HepG2 (cell line): Measurements from ENCODE around the gene RPL26.

Experiments used
- ADNP ChIP-seq: sonication (generic); formaldehyde crosslinking; IDR thresholded peaks from 2 replicates; pipeline ENCODE4 v1.4.0; 2020; ENCODE audit warnings: missing genetic modification reagents
- MNT ChIP-seq: fragments of 450-650 bp; IDR thresholded peaks from 2 replicates; pipeline ENCODE4 v1.6.1; 2016
- MYC ChIP-seq: sonication (generic); formaldehyde crosslinking; IDR thresholded peaks from 2 replicates; pipeline ENCODE4 v1.9.0; 2021; ENCODE audit warnings: missing genetic modification reagents, borderline replicate concordance
- TOE1 ChIP-seq: sonication (generic); formaldehyde crosslinking; IDR thresholded peaks from 2 replicates; pipeline ENCODE4 v1.4.0; 2020; ENCODE audit warnings: mild to moderate bottlenecking, missing genetic modification reagents
- TF ChIP-seq, protein P1 (sequence below): sonication (generic); formaldehyde crosslinking; IDR thresholded peaks from 2 replicates; pipeline ENCODE4 v1.5.0; 2020; ENCODE audit warnings: mild to moderate bottlenecking, missing genetic modification reagents, moderate library complexity

DNA sequence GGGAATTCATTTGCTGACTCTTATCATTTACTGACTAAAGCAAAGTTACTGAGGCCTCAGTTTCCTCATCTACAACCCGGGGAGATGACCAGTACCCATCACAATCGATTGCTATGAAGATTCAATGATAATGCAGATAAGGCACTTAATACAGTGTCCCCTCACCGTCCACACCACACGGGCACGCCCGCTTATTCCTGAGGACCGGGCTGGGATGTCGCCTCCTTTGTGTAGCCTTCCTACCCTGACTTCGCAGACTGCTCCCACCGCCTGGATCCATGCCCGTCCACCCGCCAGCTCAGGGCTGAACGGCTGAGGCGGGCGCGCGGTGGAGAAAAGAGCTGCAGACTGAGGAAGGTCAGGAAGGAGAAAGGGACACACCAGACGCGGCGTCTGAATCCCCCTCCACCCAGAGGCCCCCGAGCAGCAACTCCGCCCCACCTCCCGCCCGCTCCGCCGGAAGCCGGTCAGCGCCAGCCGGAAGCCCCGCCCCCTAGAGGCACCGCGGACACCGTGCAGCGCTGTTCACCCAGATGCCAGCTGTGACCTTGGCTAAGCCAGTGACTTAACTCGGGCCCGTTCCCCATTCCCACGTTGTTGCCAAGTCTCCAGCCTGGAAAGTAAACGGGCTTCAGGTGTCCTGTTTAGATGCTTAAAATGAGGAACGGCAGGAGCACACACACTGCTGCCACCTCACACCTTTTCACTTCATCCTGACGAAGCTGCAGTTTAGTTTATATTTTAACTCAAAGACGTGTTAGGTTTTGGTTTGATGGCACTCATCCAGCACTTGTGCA is 6.5 kb downstream of the RPL26 start, which contains the start of gene KRABD2:
- TF ChIP-seq MYC (CRISPR knock-in tag) (peak; percentile 79), ADNP (CRISPR knock-in tag) (no peak), MNT (peak; percentile 39), TOE1 (CRISPR knock-in tag) (no peak)
- TF ChIP-seq, protein P1, sequence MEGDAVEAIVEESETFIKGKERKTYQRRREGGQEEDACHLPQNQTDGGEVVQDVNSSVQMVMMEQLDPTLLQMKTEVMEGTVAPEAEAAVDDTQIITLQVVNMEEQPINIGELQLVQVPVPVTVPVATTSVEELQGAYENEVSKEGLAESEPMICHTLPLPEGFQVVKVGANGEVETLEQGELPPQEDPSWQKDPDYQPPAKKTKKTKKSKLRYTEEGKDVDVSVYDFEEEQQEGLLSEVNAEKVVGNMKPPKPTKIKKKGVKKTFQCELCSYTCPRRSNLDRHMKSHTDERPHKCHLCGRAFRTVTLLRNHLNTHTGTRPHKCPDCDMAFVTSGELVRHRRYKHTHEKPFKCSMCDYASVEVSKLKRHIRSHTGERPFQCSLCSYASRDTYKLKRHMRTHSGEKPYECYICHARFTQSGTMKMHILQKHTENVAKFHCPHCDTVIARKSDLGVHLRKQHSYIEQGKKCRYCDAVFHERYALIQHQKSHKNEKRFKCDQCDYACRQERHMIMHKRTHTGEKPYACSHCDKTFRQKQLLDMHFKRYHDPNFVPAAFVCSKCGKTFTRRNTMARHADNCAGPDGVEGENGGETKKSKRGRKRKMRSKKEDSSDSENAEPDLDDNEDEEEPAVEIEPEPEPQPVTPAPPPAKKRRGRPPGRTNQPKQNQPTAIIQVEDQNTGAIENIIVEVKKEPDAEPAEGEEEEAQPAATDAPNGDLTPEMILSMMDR, result peak; percentile 86
